Keratinocyte (primary cell): ENCODE measurements around the gene AFF2. TPM values are rescaled to one million over a fixed set of nuclear protein-coding genes. Genes with fewer than 3 reads are reported as not detected.

Experiments
- DNase-seq: peaks from one replicate; pipeline ENCODE4 v3.0.0-alpha.2; 2011; ENCODE audit warnings: low read depth, missing footprints, low spot score
- FAIRE-seq: peaks from 2 replicates; lab custom pipeline; 2011; peaks lifted over from hg19 to GRCh38; lab: Jason Lieb, UNC
- H2AFZ ChIP-seq: 2 replicates; pipeline ENCODE4 v1.6.0; 2012; ENCODE audit warnings: low read length, control low read depth, inconsistent platforms; ENCODE audit not compliant: control insufficient read depth
- H3K27ac ChIP-seq: 2 replicates; pipeline ENCODE4 v1.5.1; 2011; ENCODE audit warnings: low read length; ENCODE audit not compliant: control insufficient read depth, insufficient read depth
- H3K27me3 ChIP-seq: 3 replicates; pipeline ENCODE4 v1.6.0; 2011; ENCODE audit warnings: low read length; ENCODE audit not compliant: control insufficient read depth, insufficient read depth; ENCODE audit errors: extremely low read depth
- H3K36me3 ChIP-seq, 2 experiments: 2 replicates in 1 of 2; 3 replicates in 1 of 2; pipeline ENCODE4 v1.5.1; 2011; ENCODE audit warnings: low read length in 2 of 2, mild to moderate bottlenecking in 1 of 2; ENCODE audit not compliant: control insufficient read depth in 2 of 2, insufficient read depth in 2 of 2; ENCODE audit errors: extremely low read depth in 1 of 2
- H3K4me1 ChIP-seq: 3 replicates; pipeline ENCODE4 v1.5.1; 2011; ENCODE audit warnings: low read length; ENCODE audit not compliant: control insufficient read depth, insufficient read depth; ENCODE audit errors: extremely low read depth
- H3K4me2 ChIP-seq: 3 replicates; pipeline ENCODE4 v1.6.0; 2011; ENCODE audit warnings: low read depth, low read length; ENCODE audit not compliant: control insufficient read depth, insufficient read depth; ENCODE audit errors: extremely low read depth
- H3K4me3 ChIP-seq, 3 experiments: fragments of 200-600 bp in 1 of 3; sonication (generic) in 1 of 3; 2 replicates in 2 of 3; 3 replicates in 1 of 3; pipeline ENCODE4 v1.5.1; 2011 to 2016; ENCODE audit warnings: low read length in 3 of 3, mild to moderate bottlenecking in 3 of 3, control low read depth in 2 of 3, inconsistent platforms in 1 of 3, low read depth in 1 of 3, mixed read lengths in 1 of 3, mixed run types in 1 of 3, moderate library complexity in 1 of 3; ENCODE audit not compliant: control insufficient read depth in 2 of 3, insufficient read depth in 2 of 3; ENCODE audit errors: extremely low read depth in 1 of 3
- H3K79me2 ChIP-seq: 2 replicates; pipeline ENCODE4 v1.6.0; 2012; ENCODE audit warnings: low read length; ENCODE audit not compliant: control insufficient read depth, insufficient read depth
- H3K9ac ChIP-seq: 3 replicates; pipeline ENCODE4 v1.6.0; 2011; ENCODE audit warnings: low read length; ENCODE audit not compliant: control insufficient read depth, insufficient read depth; ENCODE audit errors: extremely low read depth
- H3K9me1 ChIP-seq: 3 replicates; pipeline ENCODE4 v1.6.0; 2011; ENCODE audit warnings: low read length; ENCODE audit not compliant: control insufficient read depth, insufficient read depth; ENCODE audit errors: extremely low read depth
- H3K9me3 ChIP-seq: 2 replicates; pipeline ENCODE4 v1.5.1; 2012; ENCODE audit warnings: low read depth, low read length; ENCODE audit not compliant: control insufficient read depth
- H4K20me1 ChIP-seq: 3 replicates; pipeline ENCODE4 v1.6.0; 2011; ENCODE audit warnings: low read length; ENCODE audit not compliant: control insufficient read depth, insufficient read depth; ENCODE audit errors: extremely low read depth
- EZH2 ChIP-seq: IDR thresholded peaks from one replicate; pipeline ENCODE4 v1.6.1; 2012; ENCODE audit warnings: inconsistent platforms, mild to moderate bottlenecking, low read length, moderate library complexity
- dilution Hi-C: fragments of 300-500 bp; cut with MboI; formaldehyde crosslinking; loops from one replicate; pipeline ENCODE4 v1.7.0; 2020; ENCODE audit warnings: low sequenced_read_pairs; ENCODE audit not compliant: extremely low pct_ligation_motif_present
- polyA plus RNA-seq, 5 experiments: library from polyadenylated mRNA; depleted of rRNA in 3 of 5; stranded (reverse) in 3 of 5; stranded (forward) in 1 of 5; unstranded in 1 of 5; fragments of >200 nt; gene quantifications; 1 replicate in 1 of 5; 2 replicates in 3 of 5; 3 replicates in 1 of 5; pipeline versions ENCODE4 v1.2.1 to v1.2.3, GENCODE V29; 2011 to 2012; ENCODE audit warnings: missing spikeins in 2 of 5, low read depth in 1 of 5, low replicate concordance in 1 of 5
- TF ChIP-seq, protein P1 (sequence below), 3 experiments: IDR thresholded peaks in 1 of 3; conservative IDR thresholded peaks in 1 of 3; optimal IDR thresholded peaks in 1 of 3; 2 replicates in 2 of 3; 3 replicates in 1 of 3; pipeline versions ENCODE3 to v1.5.1; 2011; ENCODE audit warnings: low read length in 3 of 3, mild to moderate bottlenecking in 3 of 3, moderate library complexity in 2 of 3, control low read depth in 1 of 3, inconsistent platforms in 1 of 3; ENCODE audit not compliant: insufficient read depth in 2 of 3; ENCODE audit errors: extremely low read depth in 1 of 3

The AFF2 gene
- polyA plus RNA-seq, 1 donor (not counting 4 experiments of a cell fraction or from before 2014, with no cell fraction given) = 0.01 TPM

DNA sequence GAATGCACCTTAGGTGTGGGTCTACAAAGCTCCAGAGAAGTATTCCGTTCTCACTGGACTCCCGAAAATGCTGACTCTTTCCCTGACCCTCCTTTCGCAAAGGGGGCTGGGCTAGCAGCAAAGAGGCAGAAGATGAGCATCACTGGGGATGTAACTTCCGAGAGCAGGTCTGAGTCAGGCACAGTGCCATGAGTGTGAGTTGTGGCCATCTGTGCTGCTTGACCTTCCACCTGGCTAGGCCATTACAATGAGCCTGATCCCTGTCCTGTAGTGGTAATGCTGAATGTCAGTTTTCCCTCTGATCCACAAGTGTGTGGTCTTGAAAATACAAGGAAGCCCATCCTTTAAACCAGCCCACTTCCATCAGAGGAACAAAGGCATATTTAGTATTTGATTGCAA is 479.4 kb downstream of the AFF2 start:
- dilution Hi-C loops = no loop called here
- Histone ChIP-seq H2AFZ (no peak overlapping the region), H4K20me1 (no peaks in the 10 kb centered on the region), H3K4me1 (no peaks in the 10 kb centered on the region), H3K36me3 (no peaks in the 10 kb centered on the region), H3K4me2 (no peak overlapping the region), H3K4me3 (no peak overlapping the region), H3K79me2 (no peaks in the 10 kb centered on the region), H3K9me1 (no peaks in the 10 kb centered on the region), H3K9ac (no peak overlapping the region), H3K27ac (no peak overlapping the region), H3K27me3 (no peaks in the 10 kb centered on the region), H3K9me3 (no peaks in the 10 kb centered on the region)
- FAIRE-seq (no peak), DNase-seq (no peak)
- TF ChIP-seq EZH2 = no peak
- TF ChIP-seq, protein P1, sequence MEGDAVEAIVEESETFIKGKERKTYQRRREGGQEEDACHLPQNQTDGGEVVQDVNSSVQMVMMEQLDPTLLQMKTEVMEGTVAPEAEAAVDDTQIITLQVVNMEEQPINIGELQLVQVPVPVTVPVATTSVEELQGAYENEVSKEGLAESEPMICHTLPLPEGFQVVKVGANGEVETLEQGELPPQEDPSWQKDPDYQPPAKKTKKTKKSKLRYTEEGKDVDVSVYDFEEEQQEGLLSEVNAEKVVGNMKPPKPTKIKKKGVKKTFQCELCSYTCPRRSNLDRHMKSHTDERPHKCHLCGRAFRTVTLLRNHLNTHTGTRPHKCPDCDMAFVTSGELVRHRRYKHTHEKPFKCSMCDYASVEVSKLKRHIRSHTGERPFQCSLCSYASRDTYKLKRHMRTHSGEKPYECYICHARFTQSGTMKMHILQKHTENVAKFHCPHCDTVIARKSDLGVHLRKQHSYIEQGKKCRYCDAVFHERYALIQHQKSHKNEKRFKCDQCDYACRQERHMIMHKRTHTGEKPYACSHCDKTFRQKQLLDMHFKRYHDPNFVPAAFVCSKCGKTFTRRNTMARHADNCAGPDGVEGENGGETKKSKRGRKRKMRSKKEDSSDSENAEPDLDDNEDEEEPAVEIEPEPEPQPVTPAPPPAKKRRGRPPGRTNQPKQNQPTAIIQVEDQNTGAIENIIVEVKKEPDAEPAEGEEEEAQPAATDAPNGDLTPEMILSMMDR (optimal IDR thresholded peaks at IDR 0.05 in 1 of 3, IDR thresholded peaks at IDR 0.05 in 1 of 3, conservative IDR thresholded peaks at IDR 0.05 in 1 of 3; ENCODE audit: extremely low read depth in 1 of 3, insufficient read depth in 2 of 3, low read length in 3 of 3) = no peak

DNA sequence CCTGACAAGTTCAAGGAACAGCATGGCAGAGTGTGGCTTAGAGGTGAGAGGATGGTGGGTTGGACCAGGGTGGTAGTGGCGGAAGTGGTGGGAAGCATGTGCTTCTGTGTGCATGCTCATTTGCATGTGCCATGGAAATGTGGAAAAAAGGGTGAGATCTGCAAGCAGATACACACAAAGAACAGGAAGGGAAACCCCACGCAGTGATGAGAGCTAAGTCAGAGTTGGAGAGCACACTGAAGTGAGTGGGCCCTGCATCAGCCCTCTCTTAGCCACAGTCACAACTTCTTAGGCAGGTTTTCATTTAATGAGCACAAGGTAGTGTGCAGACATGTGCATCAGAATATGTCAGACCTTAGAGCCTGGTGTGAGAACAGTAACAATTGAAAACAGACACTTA is 483.8 kb downstream of the AFF2 start:
- Histone ChIP-seq H3K27ac (no peak overlapping the region), H3K9ac (no peak overlapping the region), H3K4me1 (no peaks in the 10 kb centered on the region), H4K20me1 (no peaks in the 10 kb centered on the region), H3K79me2 (no peaks in the 10 kb centered on the region), H3K9me1 (no peaks in the 10 kb centered on the region), H3K4me3 (no peak overlapping the region), H3K36me3 (no peaks in the 10 kb centered on the region), H2AFZ (no peak overlapping the region), H3K9me3 (no peaks in the 10 kb centered on the region), H3K4me2 (no peak overlapping the region), H3K27me3 (no peaks in the 10 kb centered on the region)
- DNase-seq = no peak
- TF ChIP-seq, protein P1 (optimal IDR thresholded peaks at IDR 0.05 in 1 of 3, IDR thresholded peaks at IDR 0.05 in 1 of 3, conservative IDR thresholded peaks at IDR 0.05 in 1 of 3; ENCODE audit: extremely low read depth in 1 of 3, insufficient read depth in 2 of 3, low read length in 3 of 3) = no peak
- TF ChIP-seq EZH2 = no peak
- FAIRE-seq = no peak
- dilution Hi-C loops = no loop called here
